SW480 (cell line): ENCODE measurements around the gene KRT82.
A peak's percentile ranks its signal among the peaks of the same experiment; 100 is the strongest.
"Not testable (repeated sequence)": the region's sequence is repeated elsewhere in the genome, so short reads cannot be mapped to it uniquely, and the experiment has no call there.

Experiments used
- DNase-seq: peaks from one replicate; pipeline ENCODE4 v3.0.0-alpha.2; 2016; ENCODE audit warnings: low spot score

Gene KRT82

DNA sequence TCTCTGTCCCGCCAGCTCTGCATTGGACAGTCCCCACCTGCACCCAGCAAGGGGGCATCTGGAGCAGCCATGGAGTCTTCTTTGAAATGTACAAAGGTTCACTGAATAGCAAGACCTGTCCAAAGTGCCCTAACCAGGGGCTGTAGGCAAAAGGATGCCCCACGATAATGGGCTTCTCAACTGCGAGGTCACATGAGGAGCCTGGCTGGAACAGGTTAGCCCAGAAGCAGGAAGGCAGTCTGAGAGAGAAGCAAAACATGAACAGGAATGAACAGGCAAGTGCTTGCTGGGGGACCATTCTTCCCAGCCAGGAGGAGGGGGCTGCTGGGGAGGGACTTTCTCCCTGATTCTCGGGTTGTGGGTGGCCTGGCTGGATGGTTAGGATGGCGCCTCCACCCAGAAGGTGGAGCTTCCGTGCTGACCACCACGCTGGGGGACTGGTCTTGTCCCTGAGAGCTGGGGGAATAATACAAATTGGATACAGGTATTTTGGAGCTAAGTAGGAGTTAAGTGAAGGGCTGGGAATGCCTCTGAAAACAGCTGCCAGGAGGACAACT lies 46.0 kb downstream of the KRT82 start:
- no peak for DNase-seq

DNA sequence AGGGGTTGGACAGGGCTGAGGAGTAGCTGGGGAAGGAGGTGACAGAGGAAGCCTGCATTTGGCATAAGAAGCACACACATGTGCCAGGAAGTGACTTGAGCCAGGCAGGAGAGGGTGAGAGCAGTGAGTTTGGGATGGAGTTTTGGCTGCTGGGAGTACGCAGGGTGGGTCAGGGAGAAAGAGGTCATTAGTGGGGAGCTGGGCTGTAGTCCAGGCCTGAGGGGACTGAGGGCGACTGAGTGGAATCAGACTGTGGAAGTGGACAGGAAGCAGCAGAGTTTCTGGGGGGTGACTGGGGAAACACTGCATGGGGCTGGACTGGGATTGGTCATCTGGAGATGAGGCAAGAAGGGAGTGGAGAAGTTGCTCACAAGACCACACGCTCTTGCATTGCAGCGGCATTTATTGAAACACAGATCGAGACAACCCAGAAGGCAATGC lies 46.5 kb downstream of the KRT82 start:
- DNase-seq = no peak

DNA sequence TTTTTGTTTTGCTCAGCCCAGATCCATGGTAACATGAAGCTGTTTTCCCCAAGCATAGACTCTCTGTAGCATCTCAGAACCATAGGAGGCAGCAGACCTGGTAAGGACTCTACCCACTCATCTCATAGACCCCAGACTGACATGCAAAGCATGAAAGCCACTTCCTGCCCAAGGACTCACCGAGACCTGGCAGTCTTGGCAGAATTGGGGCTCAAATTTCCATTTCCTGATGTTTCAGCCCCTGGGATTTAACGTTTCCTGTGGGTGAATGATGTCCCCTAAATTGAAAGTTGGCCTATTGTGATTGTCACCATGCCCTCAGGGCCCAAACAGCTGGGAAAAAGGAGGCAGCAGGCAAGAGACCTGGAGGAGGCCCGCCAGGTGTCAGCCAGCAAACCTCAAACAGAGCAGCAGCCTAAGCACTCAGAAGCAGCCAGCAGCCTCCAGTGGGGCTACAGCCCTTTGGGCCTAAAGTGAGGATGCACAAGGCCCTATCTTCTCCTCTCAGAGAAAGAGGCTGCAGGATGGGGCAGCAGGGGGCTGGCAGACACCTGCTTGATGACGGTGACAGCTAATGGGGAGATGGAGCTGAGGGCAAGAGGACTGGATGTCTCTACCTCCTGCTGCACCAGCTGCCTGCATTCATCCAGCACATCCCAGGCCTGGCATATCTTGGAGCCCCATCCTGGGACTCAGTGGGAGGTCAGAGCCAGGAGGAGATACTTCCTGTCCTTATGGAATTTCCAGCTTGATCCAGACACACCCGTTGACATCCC lies 47.4 kb downstream of the KRT82 start:
- DNase-seq = peak; percentile 14

DNA sequence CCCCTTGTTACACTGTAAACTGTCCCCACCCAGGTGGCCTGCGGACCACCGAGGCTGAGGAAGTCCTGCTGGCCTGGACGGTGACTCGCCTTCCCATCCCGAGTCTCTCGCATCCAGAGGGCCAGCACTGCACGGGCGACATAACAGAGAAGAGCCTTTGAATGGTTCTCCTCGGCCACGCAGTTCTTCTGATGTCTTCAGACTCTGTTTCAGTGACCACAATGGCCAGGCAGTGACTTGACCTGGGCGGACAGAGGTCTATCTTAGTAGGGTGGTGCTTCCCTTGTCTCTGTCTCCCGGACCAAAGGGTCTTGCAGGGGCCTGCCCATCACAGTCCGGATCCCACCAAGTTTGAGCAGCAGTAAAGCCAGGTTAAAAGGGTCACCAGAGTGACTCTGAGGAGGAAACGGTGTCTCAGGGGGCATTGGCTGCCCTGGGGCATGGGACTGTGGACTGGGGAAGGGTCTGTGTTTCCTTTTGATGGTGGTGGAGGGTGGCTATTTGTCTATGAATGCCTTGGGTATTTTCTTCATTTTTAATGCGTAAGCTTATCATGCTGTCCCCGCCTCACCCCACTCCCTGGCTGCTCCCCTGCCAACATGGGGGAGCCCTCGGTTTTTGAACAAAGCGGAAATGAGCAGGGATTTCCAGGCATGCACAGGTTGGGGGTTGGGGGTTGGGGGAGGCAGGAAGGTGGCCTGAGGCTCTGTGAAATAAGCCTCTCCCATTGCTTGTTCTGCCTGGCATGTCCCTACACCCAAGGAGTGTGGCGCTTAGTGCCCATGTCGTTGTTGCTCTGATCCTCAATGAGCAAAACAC lies 49.2 kb downstream of the KRT82 start:
- no peak for DNase-seq

DNA sequence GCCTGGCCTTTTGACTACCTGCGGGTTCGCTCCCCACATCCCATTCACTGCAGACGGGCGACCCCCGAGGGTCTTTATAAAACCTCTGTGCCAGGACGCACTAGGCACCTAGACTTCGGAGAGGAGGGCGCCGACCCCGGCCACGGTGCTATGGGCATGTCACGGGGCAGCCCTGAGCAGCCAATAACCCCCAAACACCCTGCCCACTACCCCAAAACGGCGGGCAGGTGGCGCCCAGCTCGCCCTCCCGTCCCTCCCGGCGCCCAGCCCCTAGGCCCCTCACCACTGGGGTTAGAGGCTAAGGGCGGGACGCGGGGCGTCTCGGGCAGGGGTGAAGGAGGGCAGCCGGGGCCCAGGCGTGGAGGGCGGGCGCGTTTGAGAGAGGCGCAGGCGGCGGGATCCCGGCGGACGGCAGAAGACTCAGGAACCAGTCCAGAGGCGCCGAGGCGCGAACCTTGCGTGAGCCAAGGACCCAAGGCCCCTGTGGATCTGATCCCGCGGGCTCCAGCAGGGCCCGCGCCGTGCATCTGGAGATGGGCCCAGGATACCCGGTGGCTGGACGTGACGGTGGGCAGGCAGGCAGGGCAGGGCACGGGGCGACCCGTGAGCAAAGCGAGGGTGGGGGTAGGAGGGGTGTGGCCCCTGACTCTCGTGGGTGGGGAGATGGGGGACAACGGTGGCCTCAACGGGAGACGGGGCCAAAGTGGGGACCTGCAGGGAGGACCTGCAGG lies 49.9 kb downstream of the KRT82 start:
- DNase-seq = no peak

DNA sequence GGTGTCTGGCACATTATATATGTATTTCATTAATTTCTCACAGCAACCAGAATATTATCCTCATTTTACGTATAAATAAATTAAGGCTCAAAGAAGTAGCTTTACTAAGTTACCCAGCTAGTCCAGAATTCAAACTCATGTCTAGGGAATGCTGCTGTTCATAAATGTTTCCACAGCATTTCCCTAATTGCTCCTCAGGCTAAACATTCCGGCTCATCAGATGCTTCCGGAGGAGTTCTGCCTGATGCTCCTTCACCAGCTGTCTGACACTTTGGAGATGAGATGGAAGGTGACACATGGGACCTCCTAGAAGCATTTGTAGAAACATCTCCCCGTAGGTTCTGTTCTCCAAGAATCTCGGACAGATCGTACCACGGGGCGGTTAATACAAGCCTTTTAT lies 51.0 kb downstream of the KRT82 start:
- DNase-seq = no peak

DNA sequence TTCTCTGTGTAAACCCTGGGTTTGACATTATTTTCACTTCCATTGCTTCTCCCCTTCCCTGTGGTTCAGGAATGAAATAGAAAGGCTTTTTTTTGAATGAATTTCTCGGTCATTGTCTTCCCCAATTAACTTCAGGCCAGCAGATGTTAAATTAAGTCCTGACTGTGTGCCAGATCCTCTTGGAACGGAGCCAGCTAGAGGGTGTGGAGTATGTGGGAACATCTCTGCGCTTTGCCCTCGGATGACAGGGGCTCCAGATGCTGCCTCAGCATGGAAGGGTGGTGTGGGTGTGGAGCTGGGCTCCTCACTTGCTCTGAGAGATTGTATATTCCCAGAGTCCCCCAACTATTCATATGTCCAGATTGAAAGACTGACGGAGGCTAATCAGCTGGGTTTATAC lies 51.9 kb downstream of the KRT82 start:
- no peak for DNase-seq

DNA sequence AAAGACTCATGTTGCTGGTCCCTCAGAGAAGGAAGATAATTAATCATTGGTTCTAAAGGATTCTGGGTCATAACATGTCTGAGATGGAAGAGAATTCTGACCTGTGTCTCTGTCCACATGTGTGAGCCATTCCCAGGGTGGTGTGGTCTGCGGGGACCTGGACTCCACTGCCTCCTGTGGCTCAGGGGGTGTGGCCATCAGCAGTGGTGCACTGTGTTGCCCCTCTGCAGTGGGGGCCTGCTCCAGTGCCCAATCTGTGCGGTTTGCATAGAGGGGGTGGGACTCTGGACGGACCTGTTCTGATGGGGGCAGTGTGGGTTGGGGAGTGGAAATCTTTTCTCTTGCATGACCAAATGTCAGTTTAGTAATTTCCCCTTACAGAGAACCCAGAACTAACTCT lies 52.4 kb downstream of the KRT82 start:
- no peak for DNase-seq

DNA sequence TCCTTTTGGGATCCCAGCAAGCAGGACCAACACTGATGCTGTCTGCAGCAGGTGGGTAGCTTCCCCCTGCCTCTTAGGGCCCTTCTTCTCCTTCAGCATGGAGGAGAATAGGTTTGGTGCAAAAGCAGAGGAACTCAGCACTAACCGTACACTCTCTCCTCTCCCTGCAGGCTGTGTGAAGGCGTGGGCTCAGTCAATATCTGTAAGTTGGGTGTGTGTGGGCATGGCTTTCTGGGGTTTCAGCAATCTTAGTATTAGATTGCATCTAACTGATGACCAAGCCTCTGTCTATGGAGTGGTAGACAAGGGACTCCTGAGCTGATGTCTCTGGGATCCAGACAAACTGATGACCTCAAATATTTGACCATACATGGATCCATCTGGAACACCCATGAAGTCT lies 53.2 kb downstream of the KRT82 start:
- no peak for DNase-seq

DNA sequence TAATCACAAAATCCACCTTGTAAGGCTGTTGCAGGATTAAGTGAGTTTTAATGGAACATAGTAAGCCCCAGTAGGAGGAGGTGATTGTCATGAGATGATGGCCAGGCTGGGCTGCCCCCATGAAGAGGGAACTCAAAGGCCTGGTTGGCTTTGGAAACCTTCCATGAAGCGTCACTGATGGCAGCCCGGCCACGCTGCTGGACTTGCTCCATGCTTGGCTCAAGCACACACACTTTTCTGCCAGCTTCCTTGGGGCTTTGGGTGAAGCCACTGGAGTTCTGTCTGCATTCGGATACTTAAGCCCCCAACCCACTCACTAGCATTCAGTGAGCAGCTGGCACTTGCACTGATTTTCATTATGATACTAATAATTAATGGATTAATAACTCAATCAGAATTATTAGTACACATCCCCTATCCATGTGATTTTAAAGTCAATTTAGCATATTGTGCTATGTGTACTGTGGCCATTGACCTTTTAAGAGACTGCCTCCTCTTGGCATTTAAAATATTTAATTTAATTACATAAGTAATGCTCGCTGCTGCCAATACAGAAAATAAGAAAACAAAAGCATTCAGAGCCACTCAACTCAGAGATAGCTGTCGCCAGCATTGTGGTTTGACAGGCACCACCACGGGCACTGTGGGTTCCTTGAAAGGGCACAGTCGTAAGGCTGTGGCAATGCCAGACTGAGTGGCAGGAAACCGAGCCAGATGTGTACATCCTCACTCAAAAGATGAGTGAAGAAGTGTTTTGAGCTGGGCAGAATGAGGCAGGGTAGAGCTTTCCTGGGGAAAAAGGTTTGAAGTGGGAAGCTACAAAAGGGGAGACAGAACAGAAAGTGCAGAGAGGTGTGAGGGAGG lies 54.7 kb downstream of the KRT82 start:
- no peak for DNase-seq

DNA sequence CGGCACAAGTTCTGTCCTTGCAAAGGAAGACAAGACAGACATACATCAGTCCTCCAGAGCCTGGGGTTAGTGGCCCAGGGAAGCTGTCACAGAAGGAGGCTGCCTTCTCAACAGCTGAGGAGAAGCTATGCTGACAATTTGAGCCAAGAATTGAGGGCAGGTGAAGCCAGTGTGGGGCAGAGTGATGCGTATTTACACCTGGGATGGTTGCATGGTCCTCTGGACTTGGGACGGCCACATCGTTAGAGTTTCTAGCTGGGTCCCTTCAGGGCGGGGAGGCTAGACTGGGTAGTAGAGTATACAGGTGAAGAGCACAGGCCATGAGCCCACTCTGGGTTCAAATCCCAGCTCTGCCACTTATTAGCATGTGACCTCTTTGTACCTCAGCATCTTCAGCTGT lies 55.3 kb downstream of the KRT82 start:
- no peak for DNase-seq

DNA sequence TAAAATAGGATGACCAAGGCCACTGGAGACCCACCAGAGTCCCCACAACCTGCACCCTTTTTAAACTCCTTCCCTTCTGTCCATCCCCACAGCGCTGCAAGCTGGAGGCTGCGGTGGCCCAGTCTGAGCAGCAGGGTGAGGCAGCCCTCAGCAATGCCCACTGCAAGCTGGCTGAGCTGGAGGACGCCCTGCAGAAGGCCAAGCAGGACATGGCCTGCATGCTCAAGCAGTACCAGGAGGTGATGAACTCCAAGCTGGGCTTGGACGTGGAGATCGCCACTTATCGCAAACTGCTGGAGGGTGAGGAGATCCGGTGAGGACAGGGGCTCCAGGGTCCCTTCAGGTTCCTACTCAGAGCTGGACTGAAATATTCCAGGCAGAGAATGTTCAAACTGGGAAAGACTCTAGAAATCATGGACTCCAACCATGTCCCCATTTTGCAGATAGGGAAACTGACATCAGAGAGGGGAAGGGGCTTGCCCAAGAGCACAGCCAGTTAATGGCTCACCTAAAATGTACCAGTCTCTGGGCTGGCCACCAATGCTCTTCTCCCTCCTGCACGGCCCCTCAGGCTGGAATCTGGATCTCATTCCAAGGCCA lies 56.0 kb downstream of the KRT82 start:
- DNase-seq = no peak

DNA sequence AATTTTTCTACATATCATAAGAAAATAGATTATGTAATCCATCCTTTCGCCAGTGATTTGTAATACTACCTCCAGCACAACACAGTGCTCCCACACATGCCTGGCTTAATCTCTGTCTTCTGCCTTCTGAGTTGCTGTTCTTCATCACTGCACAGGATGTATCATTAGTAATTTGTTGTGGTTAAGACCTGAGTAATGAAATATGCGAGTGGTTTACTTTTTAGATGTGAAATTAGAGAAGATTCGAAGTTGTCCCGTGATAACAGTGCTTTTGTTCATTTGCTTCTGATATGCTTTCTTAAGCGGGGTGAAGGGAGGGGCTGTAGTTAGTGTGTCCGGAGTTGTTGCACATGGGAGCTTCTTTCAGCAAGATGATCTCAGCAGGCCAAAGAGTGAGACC lies 56.9 kb downstream of the KRT82 start:
- peak; percentile 38 for DNase-seq

DNA sequence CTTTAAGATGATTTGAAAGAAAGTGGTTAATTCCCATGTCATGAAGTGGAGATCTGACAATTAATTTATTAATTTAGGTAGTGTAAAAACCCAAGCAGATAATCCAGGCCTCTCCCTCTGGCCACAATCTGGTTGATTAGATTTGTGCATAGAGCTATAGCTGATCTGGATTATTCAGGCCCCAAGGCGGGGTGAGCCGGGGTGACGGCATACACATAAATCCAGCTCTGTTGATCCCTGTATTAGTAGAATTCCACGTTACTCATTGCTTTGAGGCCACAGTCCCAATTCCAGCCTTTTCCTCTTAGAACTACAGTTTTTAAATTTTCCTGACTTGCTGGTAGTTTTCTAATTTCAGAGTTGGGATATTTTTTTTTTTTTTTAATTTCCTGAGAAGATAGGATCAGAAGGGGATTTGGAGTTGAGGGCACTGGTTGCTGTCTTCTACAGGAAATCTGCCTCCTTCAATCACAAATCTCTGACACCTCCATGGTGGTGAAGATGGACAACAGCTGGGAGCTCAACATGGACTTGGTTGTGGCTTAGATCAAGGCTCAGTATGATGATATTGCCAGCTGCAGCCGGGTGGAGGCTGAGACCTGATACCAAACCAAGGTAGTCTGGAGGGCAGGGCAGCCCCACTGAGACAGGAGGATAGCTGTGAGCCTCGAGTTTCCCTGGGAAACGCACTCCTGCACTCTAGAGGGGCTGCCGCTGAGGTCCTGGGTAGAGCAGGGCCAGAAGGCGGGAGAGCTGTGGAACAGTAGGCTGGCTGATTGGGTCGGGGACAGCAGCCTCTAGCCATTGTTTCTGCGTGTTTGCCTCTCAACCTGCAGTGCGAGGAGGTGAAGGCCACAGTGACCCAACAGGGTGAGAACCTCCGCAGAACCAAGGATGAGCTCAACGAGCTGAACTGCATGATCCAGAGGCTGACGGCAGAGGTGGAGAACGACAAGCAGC lies 58.3 kb downstream of the KRT82 start:
- DNase-seq = no peak

DNA sequence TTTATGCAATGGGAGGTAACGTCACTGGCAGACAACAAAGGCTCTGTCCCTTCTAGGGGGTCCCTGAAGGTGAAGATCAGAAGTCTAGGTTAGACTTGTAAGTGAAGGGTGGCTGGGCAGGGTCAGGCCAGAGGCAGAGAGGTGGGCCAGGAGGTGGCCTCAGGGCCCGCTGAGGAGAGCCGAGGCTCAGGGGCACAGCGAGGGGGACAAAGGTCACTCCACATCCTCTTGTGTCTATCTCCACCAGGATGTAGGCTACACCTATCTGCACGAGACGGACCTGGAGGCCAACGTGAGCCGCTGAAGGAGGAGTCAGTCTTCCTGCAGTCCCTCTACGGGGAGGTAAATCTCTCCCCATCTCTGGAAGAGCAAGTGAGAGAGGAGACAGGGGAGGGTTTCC lies 59.1 kb downstream of the KRT82 start:
- no peak for DNase-seq

DNA sequence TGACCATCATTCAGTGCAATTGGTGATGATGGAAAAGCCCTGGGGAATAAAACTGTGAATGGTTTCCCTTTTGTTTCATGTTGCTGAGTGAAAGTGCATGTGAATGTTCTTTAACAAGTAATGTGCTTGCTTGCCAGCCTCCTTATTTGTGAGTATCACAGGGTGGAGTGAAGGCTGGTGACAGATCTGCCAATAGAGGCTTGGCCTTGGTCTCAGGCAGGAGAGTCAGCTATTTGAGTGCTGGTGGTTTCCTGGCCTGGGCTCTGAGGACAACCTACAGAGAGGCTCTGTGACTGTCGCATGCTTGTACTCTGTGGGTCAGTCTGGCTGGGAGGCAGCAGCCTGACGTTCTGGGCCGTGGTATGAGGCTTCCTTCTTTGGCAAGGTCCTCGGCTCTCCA lies 59.5 kb downstream of the KRT82 start:
- DNase-seq = no peak

DNA sequence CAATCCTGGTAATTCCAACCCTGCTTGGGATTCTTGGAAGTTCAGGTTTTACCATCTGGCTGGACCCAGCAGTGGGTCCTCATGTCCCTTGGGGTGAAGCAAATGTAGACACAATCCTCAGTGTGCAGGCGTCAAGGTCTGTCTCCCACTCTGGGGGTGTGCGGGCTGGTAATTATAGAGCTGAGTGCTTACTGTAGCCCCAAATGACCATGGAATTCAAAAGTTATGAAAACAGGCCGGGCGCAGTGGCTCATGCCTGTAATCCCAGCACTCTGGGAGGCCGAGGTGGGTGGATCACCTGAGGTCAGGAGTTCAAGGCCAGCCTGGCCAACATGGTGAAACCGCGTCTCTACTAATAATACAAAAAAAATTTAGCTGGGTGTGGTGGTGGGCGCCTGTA lies 61.1 kb downstream of the KRT82 start:
- DNase-seq = not testable (repeated sequence)

DNA sequence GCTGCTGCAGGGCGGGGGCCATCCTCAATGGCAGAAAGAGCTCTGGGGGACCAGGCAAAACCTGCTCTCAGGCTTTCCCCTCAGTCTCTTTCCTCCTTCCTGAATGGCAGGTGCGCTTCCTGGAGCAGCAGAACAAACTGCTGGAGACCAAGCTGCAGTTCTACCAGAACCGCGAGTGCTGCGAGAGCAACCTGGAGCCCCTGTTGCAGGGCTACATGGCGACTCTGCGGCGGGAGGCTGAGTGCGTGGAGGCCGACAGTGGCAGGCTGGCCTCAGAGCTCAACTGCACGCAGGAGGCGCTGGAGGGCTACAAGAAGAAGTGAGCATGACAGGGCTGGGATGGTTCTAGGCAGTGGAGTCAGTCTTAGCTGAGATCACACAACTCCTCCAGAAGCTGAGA lies 62.0 kb downstream of the KRT82 start:
- DNase-seq = no peak
